Stimulated activated CD4-positive, alpha-beta T cell treated with anti-CD3 and anti-CD28 coated beads, TNF-alpha, amount 100 ng/mL, for 1 hour (primary cell): Measurements from ENCODE around the gene SEC14L6.
"Not testable (repeated sequence)": the region's sequence is repeated elsewhere in the genome, so short reads cannot be mapped to it uniquely, and the experiment has no call there.

Experiments
- DNase-seq, 3 donors: peaks; one replicate each; pipeline ENCODE4 v3.0.0-alpha.2; 2020; ENCODE audit warnings: low read depth in 3 of 3, low spot score in 1 of 3

Gene SEC14L6

DNA sequence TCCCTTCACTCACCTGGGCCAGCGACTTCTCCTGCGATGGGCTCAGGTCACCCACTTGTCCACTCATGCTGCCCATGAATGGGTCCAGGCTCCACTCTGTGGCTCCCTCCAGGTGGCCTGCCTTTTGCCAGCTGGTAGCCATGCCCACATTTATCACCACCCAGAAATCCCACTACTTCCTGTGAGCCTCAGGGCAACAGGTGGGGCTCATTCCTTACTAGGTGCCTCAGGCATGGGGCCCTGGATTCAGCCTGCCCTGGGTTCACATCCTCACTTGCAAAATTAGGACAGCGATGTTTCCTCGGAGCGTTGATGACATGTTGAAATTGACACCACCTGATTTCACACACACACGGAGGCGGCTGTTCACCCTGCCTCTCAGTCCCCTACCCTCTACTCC, at the start of gene SEC14L6:
Gene SEC14L6, minus strand, starts transcription at position 126 of the 400 bp plus-strand sequence. Its CDS starts 59 bp downstream, at position 67.
- DNase-seq: no peak

DNA sequence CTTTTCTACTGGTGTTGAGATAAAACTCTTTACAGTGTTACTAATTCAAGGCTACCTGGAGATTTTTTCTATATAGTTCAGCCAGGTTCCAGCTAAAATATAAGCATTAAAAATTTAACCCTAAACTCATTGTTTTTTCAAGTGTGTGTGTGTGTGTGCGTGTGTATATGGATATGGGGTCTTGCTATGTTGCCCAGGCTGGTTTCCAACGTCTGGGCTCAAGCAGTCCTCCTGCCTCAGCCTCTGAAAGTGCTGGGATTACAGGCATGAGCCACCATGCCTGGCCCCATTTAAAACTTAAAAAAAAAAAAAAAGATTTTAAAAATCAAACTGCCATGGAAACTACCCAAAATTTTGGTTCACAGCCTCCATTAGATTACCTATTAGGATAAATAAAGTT, 49.7 kb upstream of the SEC14L6 start:
- DNase-seq: no peak

DNA sequence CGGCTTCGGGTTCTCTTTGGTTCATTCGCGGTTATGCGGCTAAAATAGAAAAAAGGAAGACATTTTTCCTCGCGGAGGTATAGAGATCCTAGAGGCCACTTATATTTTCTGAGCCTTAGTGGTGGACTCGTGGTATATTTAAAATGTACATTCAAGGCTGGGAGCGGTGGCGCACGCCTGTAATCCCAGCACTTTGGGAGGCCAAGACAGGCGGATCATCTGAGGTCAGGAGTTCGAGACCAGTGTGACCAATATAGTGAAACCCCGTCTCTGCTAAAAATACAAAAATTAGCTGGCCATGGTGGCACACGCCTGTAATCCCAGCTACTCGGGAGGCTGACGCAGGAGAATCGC, 45.8 kb upstream of the SEC14L6 start:
- DNase-seq: not testable (repeated sequence)

DNA sequence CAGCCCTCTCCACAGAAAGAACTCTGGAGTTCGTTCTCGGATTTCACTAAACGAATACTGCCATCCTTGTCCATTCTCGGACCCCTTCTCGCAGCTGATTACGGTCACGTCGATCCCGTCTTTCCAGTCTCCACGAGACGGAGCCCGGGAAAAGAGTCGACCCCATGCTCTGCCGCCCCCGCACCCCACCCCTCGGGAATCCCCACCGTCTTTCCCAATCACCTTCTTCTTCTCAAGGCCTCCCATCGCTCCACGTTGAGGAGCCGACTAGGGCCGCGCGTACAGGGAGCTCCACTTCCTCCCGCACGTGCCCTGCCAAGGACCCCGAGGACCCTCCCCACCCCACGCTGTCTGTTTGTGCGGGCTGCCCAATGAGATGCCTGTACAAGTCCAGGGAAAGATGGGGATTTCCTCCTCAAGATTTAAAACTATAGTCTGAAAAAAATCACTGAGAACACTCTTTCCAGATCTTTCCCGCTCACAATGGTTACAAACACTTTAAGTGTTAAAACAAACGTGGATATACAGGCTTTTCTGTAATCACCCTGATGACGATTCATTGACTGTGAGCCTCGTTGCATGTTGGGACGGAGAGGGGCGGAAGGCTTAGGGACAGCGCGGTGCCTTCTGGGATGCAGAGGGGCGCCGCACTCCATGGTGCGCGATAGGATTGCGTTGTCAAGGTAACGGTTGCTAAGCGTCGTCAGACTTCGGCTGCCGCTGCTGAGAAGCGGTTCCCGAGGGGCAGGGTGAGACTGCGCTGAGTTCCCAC, 45.2 kb upstream of the SEC14L6 start, which contains the start of gene PES1:
Gene PES1, minus strand, starts transcription at position 323 of the 772 bp plus-strand sequence. Its CDS starts 77 bp downstream, at position 246.
- DNase-seq: peak; percentile 83 to 93 (median 92)

DNA sequence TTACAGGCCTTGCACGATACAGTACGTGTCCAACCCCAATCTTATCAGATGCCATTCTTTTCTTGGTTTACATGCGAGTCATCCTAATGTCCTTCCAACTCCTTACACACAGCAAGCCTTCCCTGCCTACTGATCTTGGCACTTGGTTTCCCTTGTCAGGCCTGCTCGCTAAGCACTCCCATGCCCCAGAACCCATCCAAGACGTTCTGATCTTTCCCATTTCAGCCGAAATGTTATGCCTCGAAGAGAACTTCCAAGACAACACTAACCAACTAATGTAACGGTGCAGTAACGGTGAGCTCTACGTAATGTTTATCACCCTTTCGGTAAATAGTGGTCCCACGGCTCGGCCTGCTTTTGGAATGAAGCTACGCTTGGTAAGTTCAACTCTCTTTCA, 44.6 kb upstream of the SEC14L6 start:
- DNase-seq: no peak

DNA sequence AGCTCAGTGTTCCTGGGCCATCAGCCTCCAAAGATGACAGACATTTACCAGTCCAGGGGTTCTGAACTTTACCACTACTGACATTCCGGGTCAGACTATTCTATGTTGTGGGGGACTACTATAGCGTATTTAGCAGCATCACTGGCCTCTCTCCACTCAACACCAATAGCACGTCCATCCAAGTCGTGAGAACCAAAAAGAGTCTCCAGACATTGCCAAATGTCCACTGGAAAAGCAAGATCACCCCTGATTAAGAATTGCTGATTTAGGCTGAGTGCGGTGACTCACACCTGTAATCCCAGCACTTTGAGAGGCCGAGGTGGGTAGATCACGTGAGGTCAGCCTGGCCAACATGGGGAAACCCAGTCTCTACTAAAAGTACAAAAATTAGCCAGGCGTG, 39.9 kb upstream of the SEC14L6 start:
- DNase-seq: no peak

DNA sequence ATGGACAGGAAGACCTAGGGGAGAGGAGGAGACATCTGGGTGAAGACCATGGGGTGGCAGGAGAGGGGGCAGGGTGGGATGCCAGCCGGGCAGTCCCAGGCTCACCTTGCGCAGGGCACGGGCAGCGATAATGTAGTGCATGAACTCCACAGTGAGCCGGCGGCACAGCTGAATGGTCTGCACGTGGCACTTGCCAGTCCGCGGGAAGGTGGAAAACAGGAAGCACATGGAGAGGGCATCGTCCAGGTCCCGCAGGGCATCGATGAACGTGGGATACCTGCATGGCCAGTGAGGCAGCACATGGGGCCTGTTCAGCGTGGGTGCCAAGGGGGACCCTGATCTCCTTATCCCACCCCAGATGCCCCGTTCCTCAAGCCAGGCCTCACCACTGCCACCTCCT, 37.9 kb upstream of the SEC14L6 start:
- no peak for DNase-seq

DNA sequence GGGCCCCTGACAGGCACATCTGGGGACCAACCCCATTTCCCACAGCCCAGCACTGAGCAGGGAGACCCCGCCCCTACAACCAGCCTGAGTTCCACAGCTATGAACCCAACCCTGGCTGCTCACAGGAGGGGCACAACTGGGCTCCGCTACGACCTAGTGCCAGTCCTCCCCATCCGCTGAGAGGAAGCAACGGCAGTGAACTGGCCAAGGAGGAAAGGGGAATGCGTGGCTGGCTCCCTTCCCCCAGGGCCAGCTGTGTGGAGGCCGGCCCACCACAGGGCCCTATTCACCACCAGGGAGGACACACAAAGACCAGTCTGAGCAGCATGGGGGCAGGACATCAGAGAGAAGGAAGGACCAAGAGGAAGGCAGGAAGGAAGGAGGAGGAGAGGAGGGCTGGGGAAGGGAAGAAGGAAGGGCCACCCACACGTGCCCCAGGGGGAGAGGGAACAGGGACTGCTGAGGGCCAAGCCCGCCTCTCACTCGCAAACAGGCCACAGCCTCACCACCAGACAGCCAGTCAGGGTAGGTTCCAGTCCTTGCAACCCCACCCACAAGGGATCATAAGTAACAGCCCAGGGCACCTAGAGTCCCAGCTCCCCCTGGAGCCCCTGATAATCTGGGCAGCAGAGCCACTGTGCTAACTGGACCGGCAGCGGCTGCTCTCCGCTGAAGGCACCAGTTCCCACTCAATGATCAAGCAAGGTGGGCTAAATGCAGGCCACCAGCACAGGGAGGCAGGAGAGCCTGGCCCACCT, 36.4 kb upstream of the SEC14L6 start:
- DNase-seq: no peak

DNA sequence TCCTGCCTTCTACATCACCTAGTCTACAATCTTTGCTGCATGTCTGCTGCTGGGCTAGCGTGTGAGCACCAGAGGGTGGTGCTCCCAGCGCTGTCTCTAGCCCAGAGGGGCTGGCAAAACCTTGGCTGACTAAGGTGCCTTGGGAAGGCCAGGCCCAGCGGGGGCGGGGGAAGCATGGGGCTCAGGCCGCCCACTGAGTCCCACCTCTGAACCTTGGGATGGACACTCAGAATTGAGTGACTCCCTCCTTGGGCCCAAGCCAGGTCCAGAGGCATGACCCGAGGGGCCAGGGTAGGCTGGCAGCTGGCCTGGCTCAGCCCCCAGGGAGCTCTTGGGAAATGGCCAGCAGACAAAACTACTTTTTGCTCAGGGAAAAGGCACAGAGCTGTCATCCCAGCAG, 35.5 kb upstream of the SEC14L6 start:
- no peak for DNase-seq

DNA sequence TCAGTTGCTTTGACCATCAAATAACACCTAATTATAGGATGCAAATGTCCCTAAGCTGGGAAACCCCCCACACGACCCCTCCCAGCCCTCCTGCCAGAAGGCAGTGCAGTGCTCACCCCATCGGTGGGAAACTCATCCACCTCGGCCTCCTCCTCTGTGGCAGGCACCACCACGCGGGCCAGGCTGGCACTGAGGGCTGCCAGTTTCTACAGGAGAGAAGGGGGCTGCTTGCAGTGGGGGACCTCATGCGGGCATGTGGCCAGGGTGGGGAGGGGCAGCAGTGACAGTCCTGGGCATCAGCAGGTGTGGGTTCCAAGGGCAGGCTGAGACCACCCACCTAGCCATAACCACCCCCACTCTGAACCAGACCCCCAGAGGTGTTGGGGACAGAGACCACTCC, 34.4 kb upstream of the SEC14L6 start:
- no peak for DNase-seq

DNA sequence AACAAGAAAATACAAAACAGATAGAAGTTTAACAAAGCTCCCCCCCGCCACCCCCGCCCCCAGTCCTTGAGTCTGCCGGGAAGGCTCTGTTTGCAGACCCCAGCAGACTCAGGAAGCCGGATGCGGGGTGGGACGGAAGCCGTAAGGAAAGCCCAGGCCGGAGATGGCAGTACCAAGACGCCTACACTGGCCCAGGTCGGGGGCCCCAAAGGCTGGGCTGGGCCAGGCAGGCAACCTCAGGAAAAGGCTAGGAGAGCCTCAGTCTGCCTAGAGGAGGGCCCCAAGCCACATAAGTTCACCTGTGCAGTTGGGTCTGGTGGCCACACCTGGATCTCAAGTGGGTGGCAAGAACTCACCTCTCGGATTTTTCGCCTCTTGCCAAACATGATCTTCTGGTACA, 31.9 kb upstream of the SEC14L6 start:
- no peak for DNase-seq

DNA sequence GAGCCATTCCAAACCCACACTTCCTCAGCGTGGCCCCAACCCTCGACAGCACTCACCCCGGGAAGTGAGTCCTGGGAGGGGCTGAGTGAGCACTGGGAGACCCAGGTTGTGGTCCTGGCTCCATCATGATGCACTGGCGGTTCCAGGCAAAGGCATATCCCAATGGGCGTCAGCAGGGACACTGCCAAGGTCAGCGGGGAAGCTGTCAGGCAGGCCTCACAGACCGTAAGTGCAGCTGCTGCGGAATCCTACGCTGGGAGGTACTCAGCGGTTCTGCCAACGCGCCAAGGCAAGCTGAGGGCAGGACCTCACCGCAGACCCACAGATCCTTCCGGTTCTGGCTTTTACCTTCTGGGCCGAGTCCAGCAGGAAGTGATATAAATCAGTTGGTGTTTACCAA, 29.3 kb upstream of the SEC14L6 start:
- no peak for DNase-seq

DNA sequence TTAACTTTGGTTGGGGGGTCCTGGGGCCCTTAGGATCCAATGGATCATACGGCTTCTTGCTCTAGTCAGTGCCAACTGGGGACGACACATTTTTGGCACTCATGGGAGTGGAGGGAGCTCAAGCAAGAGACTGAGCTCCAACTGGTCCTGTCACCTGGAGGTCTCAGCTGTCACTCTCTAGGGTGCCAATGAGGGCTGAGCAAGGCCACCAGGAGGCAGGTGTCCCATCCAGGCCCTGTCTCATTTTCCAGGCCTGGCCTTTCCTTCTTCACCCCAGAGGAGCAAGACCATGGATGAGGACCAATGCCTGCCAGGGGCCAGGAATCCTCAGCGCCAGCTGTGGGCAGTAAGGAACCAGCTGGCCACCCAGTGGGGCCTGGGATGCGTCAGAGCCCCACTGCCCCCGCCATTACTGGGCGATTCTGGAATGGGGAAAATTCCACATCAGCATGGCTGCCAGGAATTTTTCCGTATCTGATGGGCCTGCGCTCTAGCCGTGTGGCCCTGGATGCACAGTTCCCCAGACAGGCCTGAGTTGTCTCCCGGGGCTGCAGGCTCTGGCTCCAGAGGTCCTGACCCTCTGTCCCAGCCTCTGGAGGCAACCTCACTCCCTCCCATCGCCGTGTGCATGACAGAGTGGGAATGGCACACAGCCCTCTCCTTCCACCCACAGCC, 28.6 kb upstream of the SEC14L6 start:
- no peak for DNase-seq

DNA sequence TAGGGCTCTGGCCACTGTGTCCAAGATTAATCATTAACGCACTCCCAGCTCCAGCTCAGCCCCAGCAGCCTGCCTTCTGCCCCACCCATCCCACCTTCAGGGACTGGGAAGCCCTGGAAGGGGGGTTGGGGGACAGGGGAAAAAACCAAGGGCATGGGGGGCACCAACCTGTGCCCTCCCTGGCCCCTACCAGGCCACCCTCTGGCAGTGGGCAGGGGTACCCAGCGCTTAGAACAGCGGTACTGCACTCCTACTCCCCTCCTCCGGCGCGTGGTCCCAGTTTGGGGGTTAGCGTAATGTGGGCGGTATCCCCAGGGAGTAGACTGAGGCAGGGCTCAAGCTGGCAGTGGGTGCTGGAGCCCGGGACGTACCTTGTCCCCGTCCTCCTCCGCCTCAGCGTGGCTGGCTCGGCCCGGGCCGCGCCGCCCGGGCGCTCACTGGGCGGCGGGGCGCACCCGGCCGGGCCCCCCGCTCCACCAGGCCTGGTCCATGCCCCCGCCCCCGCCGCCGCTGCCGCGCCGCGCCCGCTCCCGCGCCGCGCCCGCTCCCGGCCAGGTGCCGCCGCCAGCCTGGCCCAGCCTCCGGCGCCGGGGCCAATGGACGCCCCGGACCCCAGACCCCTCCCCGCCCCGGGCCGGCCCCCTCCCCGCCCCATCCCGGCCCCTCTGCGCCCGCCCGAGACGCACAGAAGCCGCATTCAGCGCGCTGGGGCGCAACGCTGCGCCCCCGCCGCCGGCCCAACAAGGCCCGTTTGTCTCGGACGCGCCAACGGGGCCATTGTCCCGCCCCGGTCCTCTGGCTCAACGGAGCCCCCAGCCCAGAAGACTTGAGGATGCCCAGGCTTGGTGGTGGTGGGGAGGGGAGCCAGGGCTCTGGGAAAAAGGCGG, 27.8 kb upstream of the SEC14L6 start, which contains the start of gene GAL3ST1:
Gene GAL3ST1, minus strand, starts transcription at position 571 of the 887 bp plus-strand sequence. CDS start 17,273 bp downstream, outside the sequence.
- DNase-seq: no peak

DNA sequence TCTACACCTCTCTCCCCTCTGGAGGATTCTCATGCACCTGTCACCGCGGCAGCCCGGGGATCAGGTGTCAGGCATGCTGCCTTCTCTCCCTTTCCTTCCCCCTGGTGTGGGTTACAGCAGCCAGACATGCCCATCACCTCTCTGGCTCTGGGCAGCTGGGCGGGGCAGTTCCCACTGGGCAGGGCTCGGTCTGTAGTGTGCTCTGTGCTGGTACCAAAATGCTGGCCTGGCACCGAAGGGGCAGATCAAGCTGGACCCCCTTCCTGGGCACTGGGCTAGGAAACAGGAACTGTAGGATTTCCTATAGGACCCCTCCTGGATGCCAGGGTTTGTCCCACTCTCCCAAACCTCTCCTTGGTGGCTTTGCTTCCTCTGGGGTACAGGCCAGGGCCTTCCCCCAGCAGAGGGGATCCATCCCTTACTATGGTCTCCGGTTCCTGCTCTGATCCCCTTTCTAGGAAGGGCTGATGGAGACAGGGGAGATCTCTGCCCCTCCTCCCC, 27.1 kb upstream of the SEC14L6 start:
- no peak for DNase-seq

DNA sequence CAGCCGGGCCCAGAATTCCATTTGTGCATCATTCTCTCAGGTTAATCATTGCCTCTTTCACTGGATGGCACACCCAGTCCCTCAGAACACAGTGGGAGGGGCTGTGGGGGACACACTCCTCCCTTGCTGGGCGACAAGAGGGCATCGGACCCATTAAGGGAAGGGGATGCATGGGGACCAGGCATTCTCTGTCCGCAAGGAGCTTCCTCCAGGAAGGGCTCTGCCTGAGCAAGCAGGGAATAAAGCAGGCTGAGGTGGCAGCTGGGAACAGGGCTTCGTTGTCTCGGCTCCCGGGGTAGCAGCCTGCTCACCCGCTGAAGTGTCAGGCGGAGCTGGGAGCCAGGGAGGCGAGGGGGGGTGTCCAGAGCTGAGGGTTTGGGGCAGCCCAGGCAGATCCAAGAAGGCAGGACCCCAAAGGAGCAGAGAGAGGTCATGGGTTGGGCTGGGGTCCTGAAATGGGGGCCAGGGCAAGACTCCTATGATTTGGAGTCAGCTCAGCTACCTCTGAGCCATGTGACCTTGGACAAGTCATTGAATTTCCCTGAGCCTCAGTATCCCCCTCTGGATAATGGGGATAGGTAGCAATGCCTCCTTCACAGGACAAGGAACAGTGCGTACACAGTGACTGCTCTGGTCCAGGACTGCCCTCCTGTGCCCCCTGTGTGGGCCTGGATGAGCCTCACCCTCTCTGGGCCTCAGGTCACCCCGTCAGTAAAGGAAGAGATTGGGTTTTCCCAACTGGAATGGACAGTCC, 26.5 kb upstream of the SEC14L6 start:
- no peak for DNase-seq

DNA sequence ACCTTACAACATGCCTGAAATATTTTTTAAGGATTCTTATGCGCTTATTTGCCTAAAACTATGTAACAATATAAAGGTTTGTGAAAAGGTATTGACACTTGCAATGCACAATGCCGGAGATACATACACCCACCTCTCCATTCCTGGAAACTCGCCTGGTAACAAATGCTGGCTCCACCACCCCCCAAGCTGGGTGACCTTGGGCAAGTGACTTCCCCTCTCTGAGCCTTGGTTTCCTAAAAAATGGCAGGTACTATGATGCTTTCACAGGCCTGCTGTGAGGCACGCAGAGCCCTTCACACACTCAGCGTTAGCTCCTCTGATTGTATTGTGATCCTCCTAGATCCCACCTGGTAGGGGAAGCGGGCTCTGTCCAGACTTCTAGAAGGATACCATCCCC, 25.7 kb upstream of the SEC14L6 start:
- DNase-seq: no peak

DNA sequence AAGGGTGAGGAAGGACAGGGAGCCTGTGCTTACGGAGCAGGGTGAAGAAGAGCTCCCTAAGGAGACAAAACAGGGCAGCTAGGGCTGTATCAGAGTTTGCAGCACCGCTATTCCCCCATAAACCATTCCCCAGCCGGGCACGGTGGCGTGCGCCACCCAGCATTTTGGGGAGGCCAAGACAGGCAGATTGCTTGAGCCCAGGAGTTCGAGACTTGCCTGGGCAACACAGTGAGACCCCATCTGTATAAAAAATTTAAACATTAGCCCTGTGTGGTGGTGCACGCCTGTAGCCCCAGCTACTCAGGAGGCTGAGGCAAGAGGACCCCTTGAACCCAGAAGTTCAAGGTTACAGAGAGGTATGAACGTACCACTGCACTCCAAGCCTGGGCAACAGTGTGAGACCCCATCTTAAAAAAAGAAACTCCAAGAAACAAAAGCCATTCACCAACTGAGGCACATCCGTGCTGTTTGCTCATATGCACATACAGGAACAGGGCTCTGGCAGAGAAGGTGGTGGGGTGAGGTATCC, 23.2 kb upstream of the SEC14L6 start:
- no peak for DNase-seq

DNA sequence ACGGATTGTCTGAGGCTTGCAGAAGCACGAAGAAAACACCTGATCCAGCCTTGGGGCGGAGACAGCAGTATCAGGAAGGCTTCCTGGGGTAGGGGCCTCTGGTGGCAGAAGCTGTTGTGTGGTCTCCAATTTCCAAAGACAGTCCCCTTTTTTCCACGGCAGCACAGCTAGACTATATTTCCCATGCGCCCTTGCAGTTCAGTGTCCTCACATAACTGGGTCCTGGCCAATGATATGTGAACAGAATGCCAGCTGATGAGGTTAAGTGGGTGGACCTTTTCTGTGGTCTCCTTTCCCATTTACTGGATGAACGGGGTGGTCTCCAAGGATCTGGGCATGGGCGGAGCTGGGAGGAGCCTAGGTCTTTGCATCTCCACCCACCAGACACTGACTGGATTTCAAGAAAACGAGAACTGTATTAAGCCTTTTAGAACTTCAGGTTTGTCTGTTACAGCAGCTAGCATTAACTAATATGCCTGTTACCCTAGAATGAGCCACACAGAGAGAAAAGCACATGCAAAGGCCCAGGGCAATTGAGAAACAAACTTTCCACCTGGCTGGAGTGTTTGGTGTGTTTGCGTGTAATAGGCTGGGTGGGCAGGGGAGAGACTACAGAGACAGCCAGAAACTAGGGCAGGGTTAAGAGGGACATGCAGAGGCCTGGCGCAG, 21.7 kb upstream of the SEC14L6 start:
- no peak for DNase-seq
